ENCODE data around the gene DERL3.

The DERL3 gene

DNA sequence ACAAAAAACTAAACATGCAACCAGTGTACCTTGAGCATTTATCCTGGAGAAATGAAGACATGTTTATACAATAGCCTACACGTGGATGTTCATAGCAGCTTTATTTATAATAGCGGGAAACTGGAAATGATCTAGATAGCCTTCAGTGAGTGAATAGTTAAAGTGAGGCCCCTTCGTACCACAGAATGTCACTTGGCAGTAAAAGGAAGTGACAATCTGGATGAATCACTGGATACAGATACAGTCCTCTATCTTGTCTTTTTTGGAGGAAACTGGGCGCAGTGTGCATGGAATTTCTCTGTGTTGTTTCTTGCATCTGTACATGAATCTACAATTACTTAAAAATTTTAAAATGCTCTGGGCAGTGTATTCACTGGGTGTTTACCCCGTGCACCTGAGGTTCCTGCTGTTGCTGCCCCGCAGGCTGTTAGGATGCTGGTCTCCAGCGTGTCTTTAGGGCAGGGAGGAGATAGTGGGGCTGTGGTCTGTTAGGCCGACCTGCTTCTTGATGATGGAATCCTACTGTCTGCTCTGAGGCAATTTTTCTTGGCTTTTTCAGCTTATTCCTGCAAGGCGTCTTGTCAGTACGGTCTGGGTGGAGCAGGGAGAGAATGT lies 23.2 kb downstream of the DERL3 start:
- Histone ChIP-seq H3K36me3 (ENCODE audit: control insufficient read depth, insufficient read depth, low read length) (no peaks in the 10 kb centered on the region), H3K9ac (no peak overlapping the region), H3K27ac (no peak overlapping the region), H3K27me3 (ENCODE audit: control insufficient read depth, insufficient read depth, low read length) (no peaks in the 10 kb centered on the region), H3K79me2 (no peaks in the 10 kb centered on the region), H3K4me1 (no peaks in the 10 kb centered on the region), H2AFZ (no peak overlapping the region), H3K9me3 (ENCODE audit: control insufficient read depth, low read length) (no peaks in the 10 kb centered on the region), H3K4me3 (ENCODE audit: low read depth, low read length) (no peak overlapping the region), H3K4me2 (ENCODE audit: low read length) (no peak overlapping the region)
- TF ChIP-seq, protein P1, sequence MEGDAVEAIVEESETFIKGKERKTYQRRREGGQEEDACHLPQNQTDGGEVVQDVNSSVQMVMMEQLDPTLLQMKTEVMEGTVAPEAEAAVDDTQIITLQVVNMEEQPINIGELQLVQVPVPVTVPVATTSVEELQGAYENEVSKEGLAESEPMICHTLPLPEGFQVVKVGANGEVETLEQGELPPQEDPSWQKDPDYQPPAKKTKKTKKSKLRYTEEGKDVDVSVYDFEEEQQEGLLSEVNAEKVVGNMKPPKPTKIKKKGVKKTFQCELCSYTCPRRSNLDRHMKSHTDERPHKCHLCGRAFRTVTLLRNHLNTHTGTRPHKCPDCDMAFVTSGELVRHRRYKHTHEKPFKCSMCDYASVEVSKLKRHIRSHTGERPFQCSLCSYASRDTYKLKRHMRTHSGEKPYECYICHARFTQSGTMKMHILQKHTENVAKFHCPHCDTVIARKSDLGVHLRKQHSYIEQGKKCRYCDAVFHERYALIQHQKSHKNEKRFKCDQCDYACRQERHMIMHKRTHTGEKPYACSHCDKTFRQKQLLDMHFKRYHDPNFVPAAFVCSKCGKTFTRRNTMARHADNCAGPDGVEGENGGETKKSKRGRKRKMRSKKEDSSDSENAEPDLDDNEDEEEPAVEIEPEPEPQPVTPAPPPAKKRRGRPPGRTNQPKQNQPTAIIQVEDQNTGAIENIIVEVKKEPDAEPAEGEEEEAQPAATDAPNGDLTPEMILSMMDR (IDR thresholded peaks at IDR 0.05) = no peak

DNA sequence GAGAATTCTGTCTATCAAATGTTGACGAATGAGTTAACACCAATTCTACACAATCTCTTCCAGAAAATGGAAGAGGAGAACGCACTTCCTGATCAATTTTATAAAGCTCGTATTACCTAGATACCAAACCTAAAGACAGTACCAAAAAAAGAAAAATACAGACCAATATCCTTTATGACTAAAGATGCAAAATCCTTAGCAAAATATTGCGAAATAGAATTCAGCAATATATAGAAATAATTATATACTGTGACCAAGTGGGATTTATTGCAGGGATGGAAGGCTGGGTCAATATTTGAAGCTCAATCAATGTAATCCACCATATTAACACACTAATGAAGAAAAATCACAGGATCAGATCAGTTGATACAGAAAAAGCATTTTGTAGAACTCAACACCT lies 26.4 kb downstream of the DERL3 start:
- H3K36me3 ChIP-seq (ENCODE audit: control insufficient read depth, insufficient read depth, low read length) = no peaks in the 10 kb centered on the region

DNA sequence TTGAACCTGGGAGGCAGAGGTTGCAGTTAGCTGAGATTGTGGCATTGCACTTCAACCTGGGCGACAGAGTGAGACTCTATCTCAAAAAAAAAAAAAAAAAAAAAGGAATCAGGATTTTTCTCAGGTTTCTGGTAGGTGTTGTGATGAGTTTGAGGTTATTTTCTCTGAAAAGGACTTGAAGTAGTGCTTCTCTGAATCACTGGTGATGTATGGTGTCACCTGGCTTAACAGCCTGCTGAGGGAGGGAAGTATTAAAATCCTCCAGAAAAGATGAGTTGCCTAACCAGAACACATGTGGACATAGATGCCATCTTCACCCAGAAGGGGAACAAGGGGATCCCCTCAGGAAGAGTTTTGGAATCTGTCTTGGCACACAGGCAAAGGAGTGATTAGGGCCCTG lies 32.0 kb downstream of the DERL3 start:
- H2AFZ ChIP-seq = no peak overlapping the region
- no peaks in the 10 kb centered on the region for H3K36me3 ChIP-seq (ENCODE audit: control insufficient read depth, insufficient read depth, low read length)
- no peak overlapping the region for H3K9ac ChIP-seq
- no peak overlapping the region for H3K27ac ChIP-seq
- no peak overlapping the region for H3K4me2 ChIP-seq (ENCODE audit: low read length)
- H3K79me2 ChIP-seq = no peaks in the 10 kb centered on the region
- no peaks in the 10 kb centered on the region for H3K4me1 ChIP-seq
- H3K9me3 ChIP-seq (ENCODE audit: control insufficient read depth, low read length) = no peaks in the 10 kb centered on the region
- no peak overlapping the region for H3K4me3 ChIP-seq (ENCODE audit: low read depth, low read length)
- no peaks in the 10 kb centered on the region for H3K27me3 ChIP-seq (ENCODE audit: control insufficient read depth, insufficient read depth, low read length)
- TF ChIP-seq, protein P1 (IDR thresholded peaks at IDR 0.05) = no peak

More for the DNA sequence above, 26.4 kb downstream of the DERL3 start:
- no peak overlapping the region for H3K9ac ChIP-seq
- H3K4me1 ChIP-seq = no peaks in the 10 kb centered on the region
- no peaks in the 10 kb centered on the region for H3K79me2 ChIP-seq
- H2AFZ ChIP-seq = no peak overlapping the region
- no peak overlapping the region for H3K4me3 ChIP-seq (ENCODE audit: low read depth, low read length)
- no peak overlapping the region for H3K4me2 ChIP-seq (ENCODE audit: low read length)
- TF ChIP-seq, protein P1 (IDR thresholded peaks at IDR 0.05) = no peak
- no peaks in the 10 kb centered on the region for H3K27me3 ChIP-seq (ENCODE audit: control insufficient read depth, insufficient read depth, low read length)
- H3K9me3 ChIP-seq (ENCODE audit: control insufficient read depth, low read length) = no peaks in the 10 kb centered on the region
- no peak overlapping the region for H3K27ac ChIP-seq

DNA sequence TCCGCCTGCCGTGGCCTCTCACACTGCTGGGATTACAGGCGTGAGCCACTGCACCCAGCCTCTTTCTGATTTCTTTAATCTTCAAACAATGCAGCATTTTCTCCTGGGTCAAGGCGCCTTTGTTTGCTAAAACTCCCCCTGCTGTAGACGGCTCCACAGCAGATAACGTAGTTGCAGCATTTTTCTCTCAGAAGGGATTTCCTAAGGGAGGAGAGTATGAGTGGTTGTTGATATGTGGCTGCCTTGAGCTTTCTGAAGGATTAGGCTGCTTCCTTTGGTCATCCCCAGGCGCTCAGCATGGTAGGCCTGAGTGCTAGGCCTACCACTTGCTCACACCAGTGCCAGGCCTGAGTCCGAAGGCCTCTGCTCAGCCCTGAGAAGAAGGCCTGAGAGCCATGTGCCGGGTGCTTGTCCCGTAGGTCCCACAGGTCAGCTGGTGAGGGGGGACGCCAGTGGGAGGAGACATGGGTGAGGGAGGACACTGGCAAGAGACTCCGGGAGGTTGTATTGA lies 34.0 kb downstream of the DERL3 start:
- Histone ChIP-seq H3K9me3 (ENCODE audit: control insufficient read depth, low read length) (no peaks in the 10 kb centered on the region), H3K4me1 (no peaks in the 10 kb centered on the region), H3K27ac (no peak overlapping the region), H3K4me2 (ENCODE audit: low read length) (no peak overlapping the region), H3K9ac (no peak overlapping the region), H3K79me2 (no peaks in the 10 kb centered on the region), H2AFZ (no peak overlapping the region), H3K4me3 (ENCODE audit: low read depth, low read length) (no peak overlapping the region), H3K27me3 (ENCODE audit: control insufficient read depth, insufficient read depth, low read length) (no peaks in the 10 kb centered on the region), H3K36me3 (ENCODE audit: control insufficient read depth, insufficient read depth, low read length) (no peaks in the 10 kb centered on the region)
- TF ChIP-seq, protein P1 (IDR thresholded peaks at IDR 0.05) = no peak

Measured in parathyroid adenoma (tissue), 2 donors.